ENCODE data around the gene KCNC1. TPM values are rescaled to one million over a fixed set of nuclear protein-coding genes. Genes with fewer than 3 reads are reported as not detected.

The KCNC1 gene
- polyA plus RNA-seq, 6 donors from 2014 or later, result 0.13 TPM; not detected in 5

GRCh38 chr11:17736579-17736893 lies 2.0 kb downstream of the KCNC1 start:
- Mint-ChIP-seq H3K4me3 (peak overlapping the region in 1 of 8 donors; percentile 1), H3K36me3 (peaks cover 0 to 14% of the 10 kb centered on the region in 2 donors), H3K27me3 (peaks cover 34 to 42% (median 39%) of the 10 kb centered on the region in 3 donors), H3K9me3 (peaks cover 0 to 8% (median 0%) of the 10 kb centered on the region in 7 donors), H3K27ac (no peak overlapping the region), H3K4me1 (peaks cover 5 to 9% (median 5%) of the 10 kb centered on the region in 3 donors)
- DNase-seq (no peak), ATAC-seq (ENCODE audit: low read depth in 2 of 2) (no peak)

GRCh38 chr11:17736930-17737817 lies 2.6 kb downstream of the KCNC1 start:
- H3K27ac Mint-ChIP-seq, result no peak overlapping the region
- H3K4me3 Mint-ChIP-seq, result peak overlapping the region in 2 of 8 donors; percentile 1 to 13

DNA sequence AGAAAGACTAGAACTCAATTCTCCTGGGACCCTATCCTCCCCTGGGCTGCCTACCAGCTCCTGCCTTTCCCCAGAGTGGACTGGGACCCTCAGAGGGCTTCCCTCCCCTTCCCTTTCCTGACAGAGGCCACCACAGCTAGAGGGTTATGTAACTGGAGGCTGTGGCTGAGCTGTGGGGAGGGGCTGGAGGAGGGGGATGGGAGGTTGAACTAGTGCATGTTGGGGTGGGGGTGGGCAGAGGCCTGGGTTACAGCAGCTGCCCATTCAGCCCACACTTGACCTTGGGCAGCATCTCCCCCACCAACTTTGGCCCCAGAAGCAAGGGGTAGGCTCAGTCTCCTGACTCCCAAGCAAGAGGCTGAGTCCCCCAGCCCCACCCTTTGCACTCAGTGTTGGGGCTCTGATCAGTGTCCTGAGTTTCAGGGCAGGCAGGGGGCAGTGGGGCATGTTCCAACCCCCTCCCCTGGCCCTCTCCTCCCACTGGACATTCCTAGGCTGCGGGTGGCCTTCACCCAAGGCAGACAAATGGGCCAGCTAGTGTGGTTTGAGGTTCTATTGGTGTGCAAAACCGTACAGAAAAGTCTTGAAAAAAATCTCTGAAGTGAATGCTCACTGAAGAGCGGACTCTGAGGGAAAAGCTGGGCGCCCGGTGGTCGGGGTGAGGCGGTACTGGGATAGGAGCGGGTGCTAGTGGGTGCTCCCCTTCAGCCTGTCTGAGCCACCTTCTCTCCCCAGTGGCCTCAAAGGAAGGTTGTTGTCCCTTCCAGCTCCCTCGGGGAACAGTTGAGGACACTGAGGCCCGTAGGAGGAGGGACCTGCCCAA lies 3.8 kb downstream of the KCNC1 start:
- DNase-seq, result no peak
- ATAC-seq (ENCODE audit: low read depth in 2 of 2), result no peak
- H3K36me3 Mint-ChIP-seq, result peaks cover 0 to 14% of the 10 kb centered on the region in 2 donors

More at GRCh38 chr11:17736930-17737817, 2.6 kb downstream of the KCNC1 start:
- Mint-ChIP-seq H3K4me1 (peaks cover 5 to 9% (median 5%) of the 10 kb centered on the region in 3 donors), H3K9me3 (peaks cover 0 to 8% (median 0%) of the 10 kb centered on the region in 7 donors), H3K36me3 (peaks cover 0 to 14% of the 10 kb centered on the region in 2 donors), H3K27me3 (peaks cover 34 to 43% (median 42%) of the 10 kb centered on the region in 3 donors)
- DNase-seq (no peak), ATAC-seq (ENCODE audit: low read depth in 2 of 2) (no peak)

DNA sequence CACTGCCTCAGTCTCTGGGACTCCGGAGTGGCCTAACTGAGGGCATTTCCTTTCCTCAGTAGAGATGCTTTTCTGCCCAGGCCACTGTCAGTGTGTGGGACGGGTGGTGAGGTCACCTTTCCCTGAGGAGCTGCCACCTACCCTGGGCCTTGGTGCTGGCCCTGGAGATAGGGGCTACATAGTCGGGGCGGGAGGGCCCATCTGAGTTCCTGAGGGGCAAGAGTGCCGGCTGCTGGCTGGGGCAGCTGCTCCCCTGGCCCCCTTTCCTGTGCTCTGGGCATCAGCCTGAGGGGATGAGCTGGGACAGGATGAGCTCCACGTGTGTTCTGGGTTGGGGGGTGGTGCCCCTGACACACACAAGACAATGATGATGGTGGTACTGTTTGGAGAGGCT lies 5.4 kb downstream of the KCNC1 start:
- peaks cover 0 to 4% (median 0%) of the 10 kb centered on the region in 3 donors for H3K4me1 Mint-ChIP-seq
- H3K27me3 Mint-ChIP-seq, result peaks cover 24 to 29% (median 25%) of the 10 kb centered on the region in 3 donors
- peak overlapping the region in 1 of 8 donors; percentile 72 for H3K4me3 Mint-ChIP-seq
- no peak for DNase-seq
- H3K27ac Mint-ChIP-seq, result no peak overlapping the region
- H3K9me3 Mint-ChIP-seq, result peaks cover 0 to 2% (median 0%) of the 10 kb centered on the region in 7 donors
- peaks cover 0 to 8% of the 10 kb centered on the region in 2 donors for H3K36me3 Mint-ChIP-seq
- no peak for ATAC-seq (ENCODE audit: low read depth in 2 of 2)

More for the DNA sequence above, 3.8 kb downstream of the KCNC1 start:
- Mint-ChIP-seq H3K27ac (no peak overlapping the region), H3K4me1 (peaks cover 5 to 9% (median 5%) of the 10 kb centered on the region in 3 donors), H3K4me3 (no peak overlapping the region), H3K27me3 (peaks cover 29 to 39% (median 32%) of the 10 kb centered on the region in 3 donors), H3K9me3 (peaks cover 0 to 6% (median 0%) of the 10 kb centered on the region in 7 donors)

GRCh38 chr11:17740649-17741235 lies 6.2 kb downstream of the KCNC1 start:
- ATAC-seq (ENCODE audit: low read depth in 2 of 2) (no peak), DNase-seq (no peak)
- Mint-ChIP-seq H3K27me3 (peaks cover 28 to 35% (median 32%) of the 10 kb centered on the region in 3 donors), H3K27ac (no peak overlapping the region), H3K9me3 (peaks cover 0 to 2% (median 0%) of the 10 kb centered on the region in 7 donors), H3K4me3 (no peak overlapping the region), H3K4me1 (peaks cover 0 to 4% (median 0%) of the 10 kb centered on the region in 3 donors), H3K36me3 (peaks cover 0 to 8% of the 10 kb centered on the region in 2 donors)

DNA sequence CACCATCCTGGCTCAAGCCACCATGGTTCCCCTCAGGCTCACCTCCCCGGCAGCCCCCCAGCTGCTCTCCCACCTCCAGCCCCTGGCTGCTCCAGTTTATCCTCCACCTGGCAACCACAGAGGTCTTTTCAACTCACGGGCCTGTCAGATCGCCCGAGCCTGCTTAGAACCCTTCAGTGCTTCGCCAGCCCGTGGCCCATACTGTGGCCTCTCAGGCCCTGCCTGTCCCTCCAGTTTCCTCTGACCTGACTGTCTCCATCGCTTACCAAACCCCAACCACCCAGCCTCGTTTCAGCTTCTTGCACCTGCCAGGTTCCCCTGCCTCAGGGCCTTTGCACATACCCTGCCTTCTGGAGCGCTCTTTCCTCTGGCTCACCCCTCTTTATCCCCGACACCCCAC lies 6.9 kb downstream of the KCNC1 start:
- DNase-seq (no peak), ATAC-seq (ENCODE audit: low read depth in 2 of 2) (no peak)
- H3K9me3 Mint-ChIP-seq, result peaks cover 0 to 2% (median 0%) of the 10 kb centered on the region in 7 donors
- H3K27ac Mint-ChIP-seq, result no peak overlapping the region
- H3K4me1 Mint-ChIP-seq, result peaks cover 0 to 4% (median 0%) of the 10 kb centered on the region in 3 donors
- H3K27me3 Mint-ChIP-seq, result peaks cover 28 to 38% (median 35%) of the 10 kb centered on the region in 3 donors
- no peak overlapping the region for H3K4me3 Mint-ChIP-seq
- peaks cover 0 to 5% of the 10 kb centered on the region in 2 donors for H3K36me3 Mint-ChIP-seq

DNA sequence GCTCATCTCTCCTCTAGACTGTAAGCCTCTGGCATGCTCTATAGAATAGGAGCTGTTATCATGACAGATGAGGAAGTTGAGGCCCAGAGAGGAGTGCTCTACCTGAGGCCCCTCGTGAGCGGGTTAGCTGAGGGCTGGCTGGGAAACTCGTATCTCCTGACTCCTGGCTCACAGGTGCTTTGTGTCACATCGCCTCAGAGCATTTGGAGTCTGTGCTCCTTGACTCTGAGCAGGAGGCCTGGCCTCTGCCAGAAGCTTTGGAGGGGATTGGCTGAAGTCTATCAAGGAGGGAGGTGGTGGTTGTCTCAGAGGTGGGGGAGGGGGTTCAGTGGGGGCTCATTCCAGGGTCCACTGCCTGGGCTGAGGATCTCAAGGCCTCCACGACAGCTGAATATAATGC lies 7.4 kb downstream of the KCNC1 start:
- DNase-seq (no peak), ATAC-seq (ENCODE audit: low read depth in 2 of 2) (no peak)
- peaks cover 0 to 2% (median 0%) of the 10 kb centered on the region in 7 donors for H3K9me3 Mint-ChIP-seq
- peaks cover 0 to under 1% of the 10 kb centered on the region in 2 donors for H3K36me3 Mint-ChIP-seq
- no peaks in the 10 kb centered on the region for H3K4me1 Mint-ChIP-seq
- H3K4me3 Mint-ChIP-seq, result no peak overlapping the region
- peaks cover 24 to 37% (median 32%) of the 10 kb centered on the region in 3 donors for H3K27me3 Mint-ChIP-seq
- H3K27ac Mint-ChIP-seq, result no peak overlapping the region

DNA sequence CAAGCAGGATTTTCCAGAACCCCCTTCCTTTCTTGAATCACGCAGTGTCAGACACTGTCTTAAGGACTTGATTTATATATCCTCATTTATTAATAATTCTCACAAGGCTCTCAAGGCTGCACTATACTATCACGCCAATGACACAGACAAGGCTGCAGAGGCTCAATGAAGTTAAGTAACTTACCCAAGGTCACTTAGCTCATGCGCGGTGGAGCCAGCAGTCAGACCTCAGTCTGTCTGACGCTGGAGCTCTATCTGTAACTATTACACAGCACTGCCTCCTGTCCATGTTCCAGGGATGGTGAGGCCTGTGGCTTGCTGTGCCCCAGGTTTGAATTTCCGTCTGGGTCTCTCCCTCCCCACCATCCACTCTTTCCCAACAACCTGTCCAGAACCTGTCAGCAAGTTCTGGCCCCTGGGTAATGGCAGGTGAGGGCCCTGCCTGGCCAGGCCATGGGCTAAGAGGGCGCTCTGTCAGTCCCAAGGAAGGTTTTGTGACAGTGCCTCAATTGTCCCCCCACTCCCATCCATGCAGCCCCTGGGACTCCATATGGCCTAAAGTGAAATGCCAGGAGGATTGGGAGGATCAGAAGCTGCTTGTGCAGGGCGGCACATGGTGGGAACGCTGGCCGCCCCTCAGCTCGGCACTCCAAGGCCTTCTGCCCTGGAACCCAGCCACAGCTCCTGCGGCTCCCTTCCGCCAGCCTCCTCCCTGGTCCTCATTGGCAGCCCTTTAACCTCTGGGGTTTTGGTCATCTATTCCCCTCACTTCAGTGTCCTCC lies 8.6 kb downstream of the KCNC1 start:
- H3K27me3 Mint-ChIP-seq, result peaks cover 27 to 45% (median 37%) of the 10 kb centered on the region in 3 donors
- DNase-seq (no peak), ATAC-seq (ENCODE audit: low read depth in 2 of 2) (no peak)
- no peaks in the 10 kb centered on the region for H3K4me1 Mint-ChIP-seq
- peaks cover 0 to 4% (median 0%) of the 10 kb centered on the region in 7 donors for H3K9me3 Mint-ChIP-seq
- H3K4me3 Mint-ChIP-seq, result no peak overlapping the region
- no peaks in the 10 kb centered on the region for H3K36me3 Mint-ChIP-seq
- peak overlapping the region in 1 of 6 donors; percentile 56 for H3K27ac Mint-ChIP-seq

DNA sequence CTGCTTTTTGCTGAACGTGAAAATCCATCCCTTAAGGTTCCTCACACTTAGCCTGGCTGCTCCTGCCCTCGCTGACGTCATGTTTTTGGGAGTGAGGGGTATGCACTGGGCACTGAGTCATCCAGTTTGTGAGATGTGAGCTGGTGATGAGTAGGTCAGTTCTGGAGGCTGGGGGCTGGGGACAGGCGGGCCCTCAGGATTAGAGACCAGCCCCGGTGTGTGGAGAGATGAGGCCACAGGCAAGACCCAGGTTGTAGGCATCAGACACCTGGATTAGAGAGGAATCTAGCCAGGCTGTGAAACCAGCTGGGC lies 9.2 kb downstream of the KCNC1 start:
- Mint-ChIP-seq H3K36me3 (no peaks in the 10 kb centered on the region), H3K4me3 (no peak overlapping the region), H3K27me3 (peaks cover 28 to 47% (median 37%) of the 10 kb centered on the region in 3 donors), H3K4me1 (no peaks in the 10 kb centered on the region), H3K27ac (peak overlapping the region in 1 of 6 donors; percentile 19), H3K9me3 (peaks cover 0 to 4% (median 0%) of the 10 kb centered on the region in 7 donors)
- ATAC-seq (ENCODE audit: low read depth in 2 of 2) (no peak), DNase-seq (no peak)

DNA sequence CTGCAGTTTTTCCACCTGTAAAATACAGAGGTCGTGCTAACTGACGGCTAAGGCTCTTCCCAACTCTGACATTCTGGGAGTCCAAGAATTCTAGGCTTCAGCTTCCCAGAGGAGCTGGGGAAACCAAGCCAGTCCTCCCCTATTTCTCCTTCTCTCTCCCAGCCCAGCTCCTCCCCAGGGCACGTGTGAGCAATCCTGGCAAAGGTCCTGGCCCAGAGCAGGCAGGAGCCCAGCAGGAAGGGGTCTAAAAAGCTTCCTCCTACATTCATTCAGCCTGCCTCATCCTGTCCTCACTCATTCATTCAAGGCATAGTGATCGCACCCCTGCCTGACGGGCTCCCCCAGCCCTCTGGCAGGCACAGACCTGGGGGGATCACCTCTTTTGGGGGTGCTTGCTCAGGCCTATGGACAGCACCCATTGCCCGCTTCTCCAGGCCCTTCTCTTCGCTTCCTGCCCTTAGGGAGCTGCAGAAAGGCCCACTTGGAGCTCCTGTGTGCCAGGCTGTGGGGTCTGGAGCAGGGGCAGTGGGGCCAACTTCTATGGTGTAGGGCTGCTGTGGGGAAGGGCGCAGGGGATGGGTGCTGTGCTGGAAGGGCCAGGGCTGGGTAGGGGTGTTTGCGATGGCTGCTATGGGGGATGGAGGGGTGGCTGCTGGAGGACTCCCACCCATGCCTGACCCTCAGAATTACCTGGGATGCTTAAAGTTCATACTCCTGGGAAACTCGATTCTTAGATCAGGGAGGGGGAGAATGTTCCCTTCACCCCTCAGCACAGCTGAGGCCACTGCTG lies 9.8 kb downstream of the KCNC1 start:
- Mint-ChIP-seq H3K27me3 (peaks cover 28 to 47% (median 37%) of the 10 kb centered on the region in 3 donors), H3K9me3 (peaks cover 0 to 4% (median 0%) of the 10 kb centered on the region in 7 donors), H3K27ac (peak overlapping the region in 1 of 6 donors; percentile 19), H3K36me3 (no peaks in the 10 kb centered on the region), H3K4me3 (no peak overlapping the region), H3K4me1 (no peaks in the 10 kb centered on the region)
- no peak for ATAC-seq (ENCODE audit: low read depth in 2 of 2)
- DNase-seq, result no peak

DNA sequence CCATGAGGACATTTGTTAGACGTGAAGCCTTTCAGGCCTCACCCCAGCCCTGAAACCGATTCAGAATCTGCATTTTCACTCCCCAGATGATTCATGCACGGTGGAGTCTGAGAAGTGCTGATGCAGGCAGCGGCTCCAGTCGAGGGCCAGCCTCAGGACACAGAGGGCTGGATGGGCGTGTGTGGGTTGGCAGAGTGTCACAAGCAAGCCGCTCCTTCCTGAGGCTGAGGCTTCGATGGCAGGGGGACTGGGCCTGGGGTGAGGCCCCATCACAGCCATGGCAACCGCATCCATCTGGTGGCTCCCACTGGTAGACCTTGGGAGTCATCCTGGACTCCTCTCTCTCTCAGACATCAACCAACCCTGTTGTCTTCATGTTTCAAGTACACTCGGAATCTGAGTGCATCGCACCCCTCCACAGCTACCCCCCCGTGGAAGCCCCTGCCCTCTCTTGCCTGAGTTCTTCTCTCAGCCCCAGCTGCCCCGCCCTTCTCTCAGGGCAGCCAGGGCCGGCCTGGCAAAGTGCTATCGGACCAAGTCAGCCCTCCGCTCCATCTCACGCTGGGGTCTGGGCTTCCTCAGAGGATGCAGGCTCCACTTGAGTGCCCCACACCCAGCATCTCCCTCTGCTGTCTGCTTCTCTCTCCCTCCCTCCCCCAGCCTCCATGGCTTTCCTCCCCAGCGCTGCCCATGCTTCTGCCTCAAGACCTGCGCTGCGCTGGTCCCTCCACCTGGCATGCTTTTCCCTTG lies 10.6 kb downstream of the KCNC1 start:
- no peaks in the 10 kb centered on the region for H3K36me3 Mint-ChIP-seq
- H3K4me1 Mint-ChIP-seq, result no peaks in the 10 kb centered on the region
- no peak overlapping the region for H3K4me3 Mint-ChIP-seq
- peaks cover 32 to 47% (median 43%) of the 10 kb centered on the region in 3 donors for H3K27me3 Mint-ChIP-seq
- ATAC-seq (ENCODE audit: low read depth in 2 of 2), result no peak
- no peak overlapping the region for H3K27ac Mint-ChIP-seq
- peaks cover 0 to 4% (median 0%) of the 10 kb centered on the region in 7 donors for H3K9me3 Mint-ChIP-seq
- DNase-seq, result no peak

Data from naive B cell (primary cell).